ENCODE data around the gene WDR82. TPM values are rescaled to one million over a fixed set of nuclear protein-coding genes. Genes with fewer than 3 reads are reported as not detected.
A peak's percentile ranks its signal among the peaks of the same experiment; 100 is the strongest.

The WDR82 gene
- total and polyA plus RNA-seq, 5 donors from 2014 or later, result 85.9 to 116 (median 109) TPM

DNA sequence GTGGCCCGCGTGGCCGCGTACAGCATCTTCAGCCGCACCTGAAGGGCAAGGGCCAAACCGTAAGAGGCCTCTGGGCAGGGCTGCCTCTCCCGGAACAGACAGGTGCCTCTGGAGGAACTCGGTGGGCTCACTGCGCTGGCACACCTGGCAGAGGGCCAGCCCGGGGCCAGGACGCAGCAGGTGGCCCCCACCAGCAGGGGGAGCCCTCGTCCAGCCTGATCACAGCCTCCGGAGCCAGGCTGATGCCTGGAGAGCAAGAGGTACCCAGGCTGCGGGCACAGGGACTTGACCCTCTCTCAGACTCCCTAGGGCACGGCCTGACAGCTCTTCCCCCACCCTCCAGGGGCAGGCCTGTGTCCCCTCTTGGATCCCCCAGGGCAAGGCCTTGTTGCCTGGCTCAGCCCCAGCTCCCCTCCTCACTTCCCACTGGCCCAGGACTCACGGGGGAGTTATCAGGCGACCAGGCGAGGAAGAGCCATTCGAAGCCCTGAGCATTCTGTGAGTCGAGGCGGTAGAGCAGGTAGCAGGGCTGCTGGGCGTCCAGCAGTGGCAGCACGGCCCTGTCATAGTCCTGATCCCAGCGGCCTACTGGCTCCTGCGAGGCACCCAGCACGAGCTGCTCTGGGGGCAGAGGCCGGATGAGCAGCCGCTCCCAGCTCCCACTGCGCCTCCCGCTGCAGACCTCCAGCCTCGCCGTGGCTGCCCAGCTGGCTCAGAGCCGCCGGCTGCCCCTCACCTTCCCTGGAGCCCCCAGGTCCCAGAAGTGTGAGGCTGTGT, 46.8 kb downstream of the WDR82 start:
- peak overlapping the region; percentile 57 for H3K27ac ChIP-seq (ENCODE audit: insufficient read depth, low read length, poor library complexity, severe bottlenecking)
- H3K9me3 Mint-ChIP-seq, result no peaks in the 10 kb centered on the region
- H3K27ac Mint-ChIP-seq, result peak overlapping the region in 2 of 3 donors; percentile 26 to 87
- H3K4me1 ChIP-seq (ENCODE audit: control insufficient read depth, insufficient read depth, low read length, poor library complexity, severe bottlenecking), result peaks cover 47% of the 10 kb centered on the region
- H3K4me1 Mint-ChIP-seq, result peaks cover 0 to 65% (median 30%) of the 10 kb centered on the region in 4 donors
- peaks cover 69% of the 10 kb centered on the region for H3K36me3 ChIP-seq (ENCODE audit: control insufficient read depth, insufficient read depth, low read length)
- H3K4me3 Mint-ChIP-seq, result peak overlapping the region in 3 of 4 donors; percentile 50 to 77 (median 60)
- no peaks in the 10 kb centered on the region for H3K27me3 ChIP-seq (ENCODE audit: control insufficient read depth, insufficient read depth, low read length)
- ATAC-seq (ENCODE audit: low read depth in 2 of 2) (peak; percentile 73 to 79), DNase-seq (peak; percentile 77 to 86 (median 79))
- H3K9me3 ChIP-seq (ENCODE audit: control insufficient read depth in 2 of 2, low read length in 2 of 2), result no peaks in the 10 kb centered on the region
- H3K36me3 Mint-ChIP-seq, result peaks cover 18% of the 10 kb centered on the region
- H3K4me3 ChIP-seq (ENCODE audit: low read depth, low read length), result no peak overlapping the region
- H3K27me3 Mint-ChIP-seq, result no peaks in the 10 kb centered on the region

DNA sequence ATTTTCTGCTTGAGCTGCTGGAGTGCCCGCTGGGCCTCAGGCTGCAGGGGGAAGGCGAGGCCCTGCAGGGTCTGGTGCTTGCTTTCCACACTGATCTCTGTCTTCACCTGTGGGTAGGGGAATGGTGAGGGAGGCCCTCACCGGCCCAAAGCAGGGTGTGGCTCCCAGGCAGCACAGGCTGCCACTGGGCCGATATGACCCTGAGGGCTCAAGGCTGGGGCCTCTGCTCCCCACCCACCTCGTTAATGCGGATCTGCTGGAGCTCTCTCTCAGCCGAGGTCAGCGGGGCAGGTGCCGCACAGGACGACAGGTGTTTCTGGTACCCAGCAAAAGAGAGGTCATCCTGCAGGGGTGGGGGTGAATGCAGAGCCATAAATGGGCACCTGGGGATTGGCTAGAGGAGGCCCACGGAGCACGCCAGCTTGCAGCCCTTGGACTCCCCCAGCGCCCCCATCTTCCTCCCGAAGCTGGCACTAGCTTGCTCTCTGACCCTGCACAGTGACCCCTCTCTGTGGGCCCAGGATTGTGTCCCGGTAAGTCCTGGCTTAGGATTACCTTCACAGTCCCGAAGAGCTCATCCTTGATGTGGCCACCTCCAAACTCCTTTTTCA, 47.5 kb downstream of the WDR82 start:
- Mint-ChIP-seq H3K9me3 (no peaks in the 10 kb centered on the region), H3K36me3 (peaks cover 18% of the 10 kb centered on the region), H3K27ac (peak overlapping the region in 2 of 3 donors; percentile 26 to 87), H3K4me3 (peak overlapping the region in 1 of 4 donors; percentile 77), H3K4me1 (peaks cover 0 to 65% (median 33%) of the 10 kb centered on the region in 4 donors), H3K27me3 (no peaks in the 10 kb centered on the region)
- ATAC-seq (ENCODE audit: low read depth in 2 of 2) (no peak), DNase-seq (no peak)
- H3K4me1 ChIP-seq (ENCODE audit: control insufficient read depth, insufficient read depth, low read length, poor library complexity, severe bottlenecking), result peaks cover 46% of the 10 kb centered on the region
- peaks cover 69% of the 10 kb centered on the region for H3K36me3 ChIP-seq (ENCODE audit: control insufficient read depth, insufficient read depth, low read length)
- H3K9me3 ChIP-seq (ENCODE audit: control insufficient read depth in 2 of 2, low read length in 2 of 2), result no peaks in the 10 kb centered on the region
- no peaks in the 10 kb centered on the region for H3K27me3 ChIP-seq (ENCODE audit: control insufficient read depth, insufficient read depth, low read length)
- peak overlapping the region; percentile 57 for H3K27ac ChIP-seq (ENCODE audit: insufficient read depth, low read length, poor library complexity, severe bottlenecking)
- H3K4me3 ChIP-seq (ENCODE audit: low read depth, low read length), result no peak overlapping the region

DNA sequence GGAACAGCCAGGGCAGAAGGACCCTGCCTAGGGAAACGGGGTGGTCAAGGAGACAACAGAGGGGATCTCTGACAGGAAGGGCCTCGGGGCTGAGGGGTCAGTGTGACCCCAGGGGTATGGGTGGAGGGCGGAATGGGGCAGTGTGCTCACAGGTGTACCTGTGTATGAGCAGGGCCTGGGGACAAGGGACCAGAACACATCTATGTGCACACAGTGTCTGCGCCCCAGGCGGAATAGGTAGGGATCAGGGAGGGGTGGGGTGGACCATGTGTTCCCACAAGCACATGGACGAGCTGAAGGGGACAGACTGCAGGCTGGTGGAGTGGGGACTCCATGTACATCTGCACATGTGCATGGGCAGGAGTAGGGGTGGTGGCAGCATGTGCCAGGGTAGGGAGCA, 48.0 kb downstream of the WDR82 start:
- no peak overlapping the region for H3K4me3 Mint-ChIP-seq
- H3K27me3 Mint-ChIP-seq, result no peaks in the 10 kb centered on the region
- H3K36me3 Mint-ChIP-seq, result peaks cover 18% of the 10 kb centered on the region
- peaks cover 0 to 65% (median 31%) of the 10 kb centered on the region in 4 donors for H3K4me1 Mint-ChIP-seq
- peaks cover 45% of the 10 kb centered on the region for H3K4me1 ChIP-seq (ENCODE audit: control insufficient read depth, insufficient read depth, low read length, poor library complexity, severe bottlenecking)
- no peaks in the 10 kb centered on the region for H3K9me3 Mint-ChIP-seq
- ATAC-seq (ENCODE audit: low read depth in 2 of 2) (no peak), DNase-seq (no peak)
- no peaks in the 10 kb centered on the region for H3K9me3 ChIP-seq (ENCODE audit: control insufficient read depth in 2 of 2, low read length in 2 of 2)
- H3K4me3 ChIP-seq (ENCODE audit: low read depth, low read length), result no peak overlapping the region
- H3K27ac ChIP-seq (ENCODE audit: insufficient read depth, low read length, poor library complexity, severe bottlenecking), result no peak overlapping the region
- peaks cover 69% of the 10 kb centered on the region for H3K36me3 ChIP-seq (ENCODE audit: control insufficient read depth, insufficient read depth, low read length)
- H3K27ac Mint-ChIP-seq, result peak overlapping the region in 2 of 3 donors; percentile 47 to 78
- no peaks in the 10 kb centered on the region for H3K27me3 ChIP-seq (ENCODE audit: control insufficient read depth, insufficient read depth, low read length)

DNA sequence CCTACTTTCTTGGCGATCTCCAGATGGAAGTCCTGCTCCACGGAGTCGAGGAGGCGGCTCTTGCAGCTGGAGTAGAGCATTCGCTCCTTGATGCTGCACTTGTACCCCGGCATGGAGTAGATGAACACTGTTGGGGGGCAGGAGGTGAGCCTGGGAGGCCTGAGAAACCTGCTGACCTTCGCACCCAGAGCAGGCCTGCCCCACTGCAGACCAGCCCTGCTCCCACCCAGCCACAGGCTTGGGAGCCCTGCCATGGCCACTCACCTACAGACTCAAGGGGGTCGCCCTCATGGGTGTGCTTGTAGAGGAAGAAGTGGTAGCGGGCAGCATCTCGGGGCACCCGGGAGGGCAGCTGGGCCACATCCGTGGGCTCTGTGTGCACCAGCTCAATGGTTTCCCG, 48.8 kb downstream of the WDR82 start:
- Histone ChIP-seq H3K27me3 (ENCODE audit: control insufficient read depth, insufficient read depth, low read length) (no peaks in the 10 kb centered on the region), H3K4me3 (ENCODE audit: low read depth, low read length) (no peak overlapping the region), H3K9me3 (ENCODE audit: control insufficient read depth in 2 of 2, low read length in 2 of 2) (no peaks in the 10 kb centered on the region), H3K27ac (ENCODE audit: insufficient read depth, low read length, poor library complexity, severe bottlenecking) (no peak overlapping the region), H3K4me1 (ENCODE audit: control insufficient read depth, insufficient read depth, low read length, poor library complexity, severe bottlenecking) (peaks cover 44% of the 10 kb centered on the region), H3K36me3 (ENCODE audit: control insufficient read depth, insufficient read depth, low read length) (peaks cover 61% of the 10 kb centered on the region)
- Mint-ChIP-seq H3K27ac (no peak overlapping the region), H3K4me3 (no peak overlapping the region), H3K36me3 (peaks cover 18% of the 10 kb centered on the region), H3K27me3 (no peaks in the 10 kb centered on the region), H3K9me3 (no peaks in the 10 kb centered on the region), H3K4me1 (peaks cover 0 to 63% (median 31%) of the 10 kb centered on the region in 4 donors)
- ATAC-seq (ENCODE audit: low read depth in 2 of 2), result no peak
- no peak for DNase-seq

DNA sequence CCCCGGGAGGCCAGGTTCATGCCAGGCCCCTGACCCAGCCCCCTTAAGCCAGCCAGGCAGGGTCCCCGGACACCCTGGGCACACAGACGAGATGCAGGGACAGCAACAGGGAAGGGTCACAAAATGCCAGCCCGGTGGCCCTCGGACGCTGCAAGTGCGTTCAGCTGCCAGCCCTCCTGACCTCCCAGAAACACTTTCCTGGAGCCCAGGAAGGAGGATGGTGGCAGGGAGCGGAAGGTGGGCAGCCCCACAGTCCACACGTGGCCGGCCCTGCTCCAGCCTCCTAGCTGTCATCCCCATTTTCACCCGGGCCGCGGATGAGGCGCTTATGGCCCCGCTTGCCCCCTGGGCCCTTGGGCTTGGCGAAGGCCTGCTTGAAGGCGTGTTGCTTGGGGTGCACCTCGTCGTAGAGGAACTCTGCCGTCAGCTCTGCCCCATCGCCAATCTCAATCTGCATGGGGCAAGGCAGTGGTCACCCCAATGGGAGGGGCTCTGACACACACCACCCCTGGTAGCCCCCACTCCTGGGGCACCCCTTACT, 49.6 kb downstream of the WDR82 start:
- Histone ChIP-seq H3K27me3 (ENCODE audit: control insufficient read depth, insufficient read depth, low read length) (no peaks in the 10 kb centered on the region), H3K4me1 (ENCODE audit: control insufficient read depth, insufficient read depth, low read length, poor library complexity, severe bottlenecking) (peaks cover 37% of the 10 kb centered on the region), H3K36me3 (ENCODE audit: control insufficient read depth, insufficient read depth, low read length) (peaks cover 53% of the 10 kb centered on the region), H3K4me3 (ENCODE audit: low read depth, low read length) (no peak overlapping the region), H3K27ac (ENCODE audit: insufficient read depth, low read length, poor library complexity, severe bottlenecking) (no peak overlapping the region), H3K9me3 (ENCODE audit: control insufficient read depth in 2 of 2, low read length in 2 of 2) (no peaks in the 10 kb centered on the region)
- Mint-ChIP-seq H3K27me3 (no peaks in the 10 kb centered on the region), H3K9me3 (no peaks in the 10 kb centered on the region), H3K4me1 (peaks cover 0 to 63% (median 27%) of the 10 kb centered on the region in 4 donors), H3K36me3 (peaks cover 18% of the 10 kb centered on the region), H3K27ac (no peak overlapping the region), H3K4me3 (no peak overlapping the region)
- ATAC-seq (ENCODE audit: low read depth in 2 of 2), result no peak
- DNase-seq, result no peak

DNA sequence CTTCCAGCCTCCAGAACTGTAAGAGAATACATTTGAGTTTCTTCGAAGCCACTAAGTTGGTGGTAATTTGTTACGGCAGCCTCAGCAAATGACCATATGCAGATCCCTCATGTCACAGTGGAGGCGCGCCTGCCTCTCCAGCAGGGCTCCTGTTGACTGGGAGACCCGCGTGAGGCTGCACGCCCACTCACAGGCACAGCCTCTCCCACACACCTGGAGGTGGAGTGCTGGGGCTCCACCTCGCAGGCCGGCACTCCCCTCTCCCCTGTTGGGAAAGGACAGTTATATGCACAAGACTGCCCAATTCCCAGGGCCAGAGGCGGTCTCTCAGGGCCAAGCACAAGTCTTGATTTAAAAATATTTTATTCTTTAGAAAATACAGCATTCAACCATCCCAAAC, 50.2 kb downstream of the WDR82 start:
- Histone ChIP-seq H3K9me3 (ENCODE audit: control insufficient read depth in 2 of 2, low read length in 2 of 2) (no peaks in the 10 kb centered on the region), H3K4me3 (ENCODE audit: low read depth, low read length) (no peak overlapping the region), H3K27me3 (ENCODE audit: control insufficient read depth, insufficient read depth, low read length) (no peaks in the 10 kb centered on the region), H3K4me1 (ENCODE audit: control insufficient read depth, insufficient read depth, low read length, poor library complexity, severe bottlenecking) (peaks cover 39% of the 10 kb centered on the region), H3K27ac (ENCODE audit: insufficient read depth, low read length, poor library complexity, severe bottlenecking) (no peak overlapping the region), H3K36me3 (ENCODE audit: control insufficient read depth, insufficient read depth, low read length) (peaks cover 51% of the 10 kb centered on the region)
- H3K4me1 Mint-ChIP-seq, result peaks cover 0 to 63% (median 30%) of the 10 kb centered on the region in 4 donors
- peaks cover 18% of the 10 kb centered on the region for H3K36me3 Mint-ChIP-seq
- no peaks in the 10 kb centered on the region for H3K27me3 Mint-ChIP-seq
- peak overlapping the region in 1 of 3 donors; percentile 42 for H3K27ac Mint-ChIP-seq
- H3K4me3 Mint-ChIP-seq, result no peak overlapping the region
- no peak for DNase-seq
- ATAC-seq (ENCODE audit: low read depth in 2 of 2), result no peak
- no peaks in the 10 kb centered on the region for H3K9me3 Mint-ChIP-seq

DNA sequence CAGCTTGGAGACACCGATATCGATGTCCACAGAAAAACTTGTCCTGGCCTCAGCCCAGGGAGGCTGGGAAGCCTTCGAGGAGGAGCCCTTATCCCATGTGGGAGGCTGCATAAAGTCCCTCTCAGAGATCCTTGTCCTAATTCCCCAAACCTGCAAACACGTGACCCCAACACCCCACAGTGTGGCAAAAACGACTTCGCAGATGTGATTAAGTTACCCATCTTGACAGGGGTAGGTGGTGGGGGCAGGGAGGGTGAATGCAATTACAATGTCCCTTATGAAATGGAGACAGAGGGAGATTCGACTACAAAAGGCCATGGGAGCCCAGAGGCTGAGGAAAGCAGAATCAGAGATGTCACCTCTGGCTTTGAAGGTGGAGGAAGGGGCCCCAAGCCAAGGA, 50.7 kb downstream of the WDR82 start:
- H3K27me3 Mint-ChIP-seq, result no peaks in the 10 kb centered on the region
- H3K9me3 Mint-ChIP-seq, result no peaks in the 10 kb centered on the region
- Histone ChIP-seq H3K4me3 (ENCODE audit: low read depth, low read length) (no peak overlapping the region), H3K27ac (ENCODE audit: insufficient read depth, low read length, poor library complexity, severe bottlenecking) (no peak overlapping the region), H3K4me1 (ENCODE audit: control insufficient read depth, insufficient read depth, low read length, poor library complexity, severe bottlenecking) (peaks cover 39% of the 10 kb centered on the region), H3K36me3 (ENCODE audit: control insufficient read depth, insufficient read depth, low read length) (peaks cover 46% of the 10 kb centered on the region), H3K27me3 (ENCODE audit: control insufficient read depth, insufficient read depth, low read length) (no peaks in the 10 kb centered on the region), H3K9me3 (ENCODE audit: control insufficient read depth in 2 of 2, low read length in 2 of 2) (no peaks in the 10 kb centered on the region)
- peak overlapping the region in 2 of 3 donors; percentile 92 to 93 for H3K27ac Mint-ChIP-seq
- DNase-seq (no peak), ATAC-seq (ENCODE audit: low read depth in 2 of 2) (no peak)
- peaks cover 18% of the 10 kb centered on the region for H3K36me3 Mint-ChIP-seq
- peak overlapping the region in 1 of 4 donors; percentile 47 for H3K4me3 Mint-ChIP-seq
- H3K4me1 Mint-ChIP-seq, result peaks cover 0 to 63% (median 31%) of the 10 kb centered on the region in 4 donors
